Lung (tissue), 12 donors: ENCODE results near the gene RABGAP1L. TPM values are rescaled to one million over a fixed set of nuclear protein-coding genes. Genes with fewer than 3 reads are reported as not detected.
A peak's percentile ranks its signal among the peaks of the same experiment; 100 is the strongest.
"Not testable (repeated sequence)": the region's sequence is repeated elsewhere in the genome, so short reads cannot be mapped to it uniquely, and the experiment has no call there.

Source experiments
- ATAC-seq: fragments of 200-7000 bp; cut with Tn5 transposase; one replicate; pipeline ENCODE4 v1.9.1; 2020; ENCODE audit warnings: moderate number of reproducible peaks; ENCODE audit not compliant: insufficient read depth, low FRiP score
- DNase-seq, 3 donors: peaks; one replicate each; pipeline ENCODE4 v3.0.0-alpha.2; 2013 to 2017
- H3K27ac ChIP-seq, 2 donors: one replicate each; pipeline ENCODE4 v1.5.1; 2013; ENCODE audit warnings: mild to moderate bottlenecking in 2 of 2, moderate library complexity in 2 of 2, control low read depth in 1 of 2, inconsistent platforms in 1 of 2, low read depth in 1 of 2, low read length in 1 of 2
- H3K27me3 ChIP-seq, 3 donors: one replicate each; pipeline ENCODE4 v1.5.1; 2013; ENCODE audit warnings: low read length in 2 of 3; ENCODE audit not compliant: control insufficient read depth in 3 of 3, insufficient read depth in 3 of 3
- H3K36me3 ChIP-seq, 4 donors: one replicate each; pipeline ENCODE4 v1.5.1; 2013; ENCODE audit warnings: low read length in 4 of 4, mild to moderate bottlenecking in 1 of 4, moderate library complexity in 1 of 4; ENCODE audit not compliant: control insufficient read depth in 4 of 4, insufficient read depth in 4 of 4
- H3K4me1 ChIP-seq, 5 donors: one replicate each; pipeline ENCODE4 v1.5.1; 2013; ENCODE audit warnings: low read length in 5 of 5, mild to moderate bottlenecking in 2 of 5, moderate library complexity in 1 of 5; ENCODE audit not compliant: control insufficient read depth in 5 of 5, insufficient read depth in 5 of 5
- H3K4me3 ChIP-seq: one replicate; pipeline ENCODE4 v1.5.1; 2013; ENCODE audit warnings: mild to moderate bottlenecking, control low read depth, moderate library complexity
- H3K9ac ChIP-seq, 2 donors: one replicate each; pipeline ENCODE4 v1.5.1; 2013; ENCODE audit warnings: low read length in 2 of 2, control low read depth in 1 of 2; ENCODE audit not compliant: insufficient read depth in 1 of 2
- H3K9me3 ChIP-seq, 4 donors: one replicate each; pipeline ENCODE4 v1.5.1; 2013; ENCODE audit warnings: low read length in 3 of 4, mild to moderate bottlenecking in 1 of 4, moderate library complexity in 1 of 4; ENCODE audit not compliant: control insufficient read depth in 4 of 4, insufficient read depth in 3 of 4
- WGBS, 2 donors: extraction: QIAGEN DNeasy Blood & Tissue Kit; methylation state at CpG; one replicate each; pipeline ENCODE4 v1.1.7; 2013; 5-methylcytosine and 5-hydroxymethylcytosine counted together
- polyA plus RNA-seq, 2 donors: library from polyadenylated mRNA; stranded (reverse); fragments of 200-250 nt; gene quantifications; one replicate each; pipeline ENCODE4 v1.2.1, GENCODE V29; 2013
- total RNA-seq, 2 donors: library from RNA; depleted of rRNA in 1 of 2; stranded (reverse); fragments of >200 nt in 1 of 2; gene quantifications; one replicate each; pipeline ENCODE4 v1.2.1, GENCODE V29; 2014 to 2021
- TF ChIP-seq, protein P1 (sequence below): IDR thresholded peaks from 2 replicates; pipeline ENCODE4 v1.5.1; 2012; ENCODE audit warnings: mild to moderate bottlenecking; ENCODE audit errors: control extremely low read depth, extremely low read depth
- donor health status: control.
- donor health status: control.
- donor health status: Bipolar disorder and iron deficiency.
- donor health status: healthy.
- donor health status: DM: yes; HTN: yes; CAD: no.

RABGAP1L gene
- total and polyA plus RNA-seq, 4 donors = 16.0 to 123 (median 44.5) TPM

DNA sequence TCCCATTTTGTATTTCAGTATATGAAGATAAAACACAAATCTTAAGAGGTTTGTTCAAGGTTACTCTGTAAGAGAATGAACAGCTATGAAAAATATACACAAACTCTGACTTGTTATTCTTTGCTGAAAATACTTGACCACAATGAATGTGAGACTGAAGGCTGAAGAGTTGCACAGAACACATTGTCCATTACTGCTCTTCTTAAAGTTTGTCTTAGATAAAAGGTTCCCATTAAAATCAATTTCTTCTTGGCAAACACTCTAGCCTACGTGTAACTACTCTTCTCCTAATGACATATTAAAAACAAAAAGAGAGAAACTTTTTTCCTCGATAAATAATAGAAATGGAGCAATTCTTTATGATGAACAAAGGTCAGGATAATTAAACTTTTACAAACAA lies 45.2 kb upstream of the RABGAP1L start:
- Histone ChIP-seq H3K4me1 (peaks cover 0 to 7% (median 0%) of the 10 kb centered on the region in 5 donors), H3K27me3 (no peaks in the 10 kb centered on the region), H3K27ac (no peak overlapping the region), H3K4me3 (no peak overlapping the region), H3K9me3 (no peaks in the 10 kb centered on the region), H3K9ac (no peak overlapping the region), H3K36me3 (no peaks in the 10 kb centered on the region)
- 61 to 84% methylated on average over 2 of the region's 2 CpGs for WGBS, 2 donors
- DNase-seq (no peak), ATAC-seq (no peak)
- TF ChIP-seq, protein P1, sequence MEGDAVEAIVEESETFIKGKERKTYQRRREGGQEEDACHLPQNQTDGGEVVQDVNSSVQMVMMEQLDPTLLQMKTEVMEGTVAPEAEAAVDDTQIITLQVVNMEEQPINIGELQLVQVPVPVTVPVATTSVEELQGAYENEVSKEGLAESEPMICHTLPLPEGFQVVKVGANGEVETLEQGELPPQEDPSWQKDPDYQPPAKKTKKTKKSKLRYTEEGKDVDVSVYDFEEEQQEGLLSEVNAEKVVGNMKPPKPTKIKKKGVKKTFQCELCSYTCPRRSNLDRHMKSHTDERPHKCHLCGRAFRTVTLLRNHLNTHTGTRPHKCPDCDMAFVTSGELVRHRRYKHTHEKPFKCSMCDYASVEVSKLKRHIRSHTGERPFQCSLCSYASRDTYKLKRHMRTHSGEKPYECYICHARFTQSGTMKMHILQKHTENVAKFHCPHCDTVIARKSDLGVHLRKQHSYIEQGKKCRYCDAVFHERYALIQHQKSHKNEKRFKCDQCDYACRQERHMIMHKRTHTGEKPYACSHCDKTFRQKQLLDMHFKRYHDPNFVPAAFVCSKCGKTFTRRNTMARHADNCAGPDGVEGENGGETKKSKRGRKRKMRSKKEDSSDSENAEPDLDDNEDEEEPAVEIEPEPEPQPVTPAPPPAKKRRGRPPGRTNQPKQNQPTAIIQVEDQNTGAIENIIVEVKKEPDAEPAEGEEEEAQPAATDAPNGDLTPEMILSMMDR = no peak

DNA sequence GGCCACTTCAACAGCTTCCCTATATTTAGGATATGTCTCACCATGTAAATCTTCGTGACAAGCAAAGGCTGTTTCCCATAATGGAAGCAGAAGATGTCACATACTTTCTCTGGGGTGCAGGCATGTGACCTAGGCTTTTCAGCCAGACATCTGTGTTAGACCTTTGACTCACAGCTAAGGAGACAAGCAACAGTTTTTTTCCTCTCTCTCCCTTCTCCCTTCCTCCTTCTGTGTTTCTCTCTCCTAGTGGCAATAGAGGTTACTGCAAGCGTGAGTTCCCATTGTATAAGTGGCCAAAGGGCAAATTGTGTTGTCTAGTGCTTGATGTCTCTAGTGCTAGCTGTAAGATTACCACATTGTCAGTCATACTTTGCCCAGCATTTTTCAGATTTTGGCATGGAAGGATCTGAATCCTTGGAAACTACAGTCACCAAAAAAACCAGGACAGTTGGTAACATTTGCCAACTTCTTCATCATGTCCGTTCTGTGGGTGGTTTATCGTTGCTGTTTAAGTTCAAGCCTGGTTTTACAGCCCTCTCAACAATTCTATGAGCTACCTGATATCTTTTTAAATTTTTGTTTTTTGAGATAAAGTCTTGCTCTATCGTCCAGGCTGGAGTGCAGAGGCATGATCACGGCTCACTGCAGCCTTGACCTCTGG lies 44.4 kb upstream of the RABGAP1L start:
- 79 to 85% methylated on average over 6 of the region's 6 CpGs for WGBS, 2 donors
- Histone ChIP-seq H3K4me1 (peaks cover 0 to 7% (median 0%) of the 10 kb centered on the region in 5 donors), H3K4me3 (no peak overlapping the region), H3K9ac (no peak overlapping the region), H3K27me3 (no peaks in the 10 kb centered on the region), H3K27ac (no peak overlapping the region), H3K36me3 (no peaks in the 10 kb centered on the region), H3K9me3 (no peaks in the 10 kb centered on the region)
- DNase-seq (peak in 2 of 3 donors; percentile 10 to 19), ATAC-seq (peak; percentile 62)
- TF ChIP-seq, protein P1 = peak; percentile 24

DNA sequence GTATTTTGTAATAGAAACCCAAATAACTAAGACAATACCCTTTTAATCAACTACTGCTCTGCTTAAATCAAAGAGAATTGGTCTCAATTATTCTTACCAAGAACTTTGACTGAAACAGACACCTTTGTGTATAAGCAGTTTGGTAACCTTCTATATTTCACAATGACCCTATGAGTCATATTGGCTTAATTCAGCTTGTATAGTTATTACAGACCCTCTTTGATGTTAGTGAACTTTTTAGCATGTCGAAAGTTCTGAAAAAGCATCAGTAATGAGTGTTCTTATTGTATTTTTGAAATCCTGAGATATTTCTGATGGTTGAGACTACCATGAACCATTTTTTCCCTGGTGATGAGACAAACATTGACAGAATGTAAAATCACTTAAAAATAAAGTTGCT lies 43.3 kb upstream of the RABGAP1L start:
- Histone ChIP-seq H3K9ac (no peak overlapping the region), H3K4me3 (no peak overlapping the region), H3K36me3 (no peaks in the 10 kb centered on the region), H3K4me1 (peaks cover 0 to 7% (median 0%) of the 10 kb centered on the region in 5 donors), H3K27ac (no peak overlapping the region), H3K27me3 (no peaks in the 10 kb centered on the region), H3K9me3 (no peaks in the 10 kb centered on the region)
- TF ChIP-seq, protein P1 = no peak
- WGBS, 2 donors = 77% methylated on average over 1 of the region's 1 CpG
- no peak for DNase-seq
- ATAC-seq = no peak

DNA sequence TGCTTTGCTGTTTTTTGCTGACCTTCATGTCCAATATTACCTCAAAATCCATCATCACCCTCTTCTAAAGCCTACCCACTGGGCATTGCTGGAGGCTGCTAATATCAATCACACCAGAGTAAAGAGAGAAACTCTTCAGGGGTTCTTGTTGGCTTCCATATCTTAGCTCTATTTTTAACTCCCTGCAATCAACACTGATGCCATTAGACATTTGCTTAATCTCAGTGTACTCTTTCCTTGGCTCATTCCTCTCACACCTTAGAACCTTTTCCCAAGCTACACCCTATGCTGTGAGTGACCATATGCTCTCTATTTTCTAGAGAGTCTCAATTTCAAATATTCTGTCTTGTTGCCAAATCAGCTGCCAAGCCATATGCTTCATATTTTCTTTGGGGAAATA lies 40.6 kb upstream of the RABGAP1L start:
- Histone ChIP-seq H3K9me3 (peaks cover 0 to under 1% (median 0%) of the 10 kb centered on the region in 4 donors), H3K27ac (no peak overlapping the region), H3K27me3 (no peaks in the 10 kb centered on the region), H3K36me3 (no peaks in the 10 kb centered on the region), H3K4me1 (peaks cover 0 to 5% (median 0%) of the 10 kb centered on the region in 5 donors), H3K4me3 (no peak overlapping the region), H3K9ac (no peak overlapping the region)
- DNase-seq (no peak), ATAC-seq (no peak)
- TF ChIP-seq, protein P1 = no peak

DNA sequence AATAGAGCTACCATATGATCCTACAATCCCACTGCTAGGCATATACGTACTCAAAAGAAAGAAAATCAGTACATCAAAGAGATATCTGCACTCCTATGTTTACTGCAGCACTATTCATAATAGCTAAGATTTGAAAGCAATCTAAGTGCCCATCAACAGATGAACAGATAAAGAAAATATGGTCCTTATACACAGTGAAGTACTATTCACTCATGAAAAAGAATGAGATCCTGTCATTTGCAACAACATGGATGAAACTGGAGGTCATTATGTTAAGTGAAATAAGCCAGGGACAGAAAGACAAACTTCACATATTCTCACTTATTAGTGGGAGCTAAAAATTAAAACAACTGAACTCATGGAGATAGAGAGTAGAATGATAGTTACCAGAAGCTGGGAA lies 37.0 kb upstream of the RABGAP1L start:
- not testable (repeated sequence) for ATAC-seq, H3K4me3 ChIP-seq, H3K27ac ChIP-seq, H3K9ac ChIP-seq, H3K27me3 ChIP-seq, DNase-seq, H3K4me1 ChIP-seq, H3K36me3 ChIP-seq
- WGBS, 2 donors = 88 to 97% methylated on average over 1 of the region's 1 CpG
- peaks cover 0 to 10% (median 5%) of the 10 kb centered on the region in 4 donors for H3K9me3 ChIP-seq
